Sigmoid colon (tissue), 4 donors: ENCODE results near the gene MAGI2.

Experiments used
- EP300 ChIP-seq, 4 donors: sonication (generic); formaldehyde crosslinking; IDR thresholded peaks; one replicate each; pipeline ENCODE4 v1.6.1; 2017; ENCODE audit warnings: antibody characterized with exemption in 4 of 4
- TF ChIP-seq, protein P1 (sequence below), 4 experiments: fragments of 450-650 bp in 3 of 4; fragments of 200-600 bp in 1 of 4; IDR thresholded peaks; one replicate each; pipeline ENCODE4 v1.5.1; 2016 to 2019; ENCODE audit warnings: antibody characterized with exemption in 4 of 4, mild to moderate bottlenecking in 3 of 4, moderate library complexity in 2 of 4

DNA sequence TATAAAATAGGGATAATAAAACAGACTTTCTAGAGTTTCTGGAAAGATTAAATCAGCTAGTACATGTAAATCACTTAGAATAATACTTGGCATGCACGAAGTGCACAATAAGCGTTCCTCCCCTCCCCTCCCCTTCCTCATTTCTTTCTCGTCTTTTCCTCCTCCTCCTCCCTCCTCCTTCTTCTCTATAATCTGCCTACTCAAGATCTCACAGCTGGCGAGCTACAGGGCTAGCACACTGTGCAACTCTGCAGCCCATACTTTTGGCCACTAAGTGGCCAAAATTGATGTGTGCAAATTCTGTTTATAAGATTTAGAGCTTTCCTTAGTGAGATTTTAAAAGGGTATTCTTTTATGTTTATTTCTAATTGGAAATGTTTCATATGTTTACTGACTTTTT lies 1089.6 kb downstream of the MAGI2 start:
- TF ChIP-seq, protein P1, sequence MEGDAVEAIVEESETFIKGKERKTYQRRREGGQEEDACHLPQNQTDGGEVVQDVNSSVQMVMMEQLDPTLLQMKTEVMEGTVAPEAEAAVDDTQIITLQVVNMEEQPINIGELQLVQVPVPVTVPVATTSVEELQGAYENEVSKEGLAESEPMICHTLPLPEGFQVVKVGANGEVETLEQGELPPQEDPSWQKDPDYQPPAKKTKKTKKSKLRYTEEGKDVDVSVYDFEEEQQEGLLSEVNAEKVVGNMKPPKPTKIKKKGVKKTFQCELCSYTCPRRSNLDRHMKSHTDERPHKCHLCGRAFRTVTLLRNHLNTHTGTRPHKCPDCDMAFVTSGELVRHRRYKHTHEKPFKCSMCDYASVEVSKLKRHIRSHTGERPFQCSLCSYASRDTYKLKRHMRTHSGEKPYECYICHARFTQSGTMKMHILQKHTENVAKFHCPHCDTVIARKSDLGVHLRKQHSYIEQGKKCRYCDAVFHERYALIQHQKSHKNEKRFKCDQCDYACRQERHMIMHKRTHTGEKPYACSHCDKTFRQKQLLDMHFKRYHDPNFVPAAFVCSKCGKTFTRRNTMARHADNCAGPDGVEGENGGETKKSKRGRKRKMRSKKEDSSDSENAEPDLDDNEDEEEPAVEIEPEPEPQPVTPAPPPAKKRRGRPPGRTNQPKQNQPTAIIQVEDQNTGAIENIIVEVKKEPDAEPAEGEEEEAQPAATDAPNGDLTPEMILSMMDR (IDR thresholded peaks at IDR 0.05): no peak
- no peak for TF ChIP-seq EP300 (IDR thresholded peaks at IDR 0.05)
